HG03175 (cell line): ENCODE results near the gene TXN2.
"Not testable (repeated sequence)": the region's sequence is repeated elsewhere in the genome, so short reads cannot be mapped to it uniquely, and the experiment has no call there.

Experiments used
- ATAC-seq: cut with Tn5 transposase; IDR thresholded peaks from one replicate; pipeline ENCODE4 v1.9.1; 2021; ENCODE audit warnings: mild to moderate bottlenecking, moderate library complexity; ENCODE audit not compliant: unreplicated experiment

The TXN2 gene

DNA sequence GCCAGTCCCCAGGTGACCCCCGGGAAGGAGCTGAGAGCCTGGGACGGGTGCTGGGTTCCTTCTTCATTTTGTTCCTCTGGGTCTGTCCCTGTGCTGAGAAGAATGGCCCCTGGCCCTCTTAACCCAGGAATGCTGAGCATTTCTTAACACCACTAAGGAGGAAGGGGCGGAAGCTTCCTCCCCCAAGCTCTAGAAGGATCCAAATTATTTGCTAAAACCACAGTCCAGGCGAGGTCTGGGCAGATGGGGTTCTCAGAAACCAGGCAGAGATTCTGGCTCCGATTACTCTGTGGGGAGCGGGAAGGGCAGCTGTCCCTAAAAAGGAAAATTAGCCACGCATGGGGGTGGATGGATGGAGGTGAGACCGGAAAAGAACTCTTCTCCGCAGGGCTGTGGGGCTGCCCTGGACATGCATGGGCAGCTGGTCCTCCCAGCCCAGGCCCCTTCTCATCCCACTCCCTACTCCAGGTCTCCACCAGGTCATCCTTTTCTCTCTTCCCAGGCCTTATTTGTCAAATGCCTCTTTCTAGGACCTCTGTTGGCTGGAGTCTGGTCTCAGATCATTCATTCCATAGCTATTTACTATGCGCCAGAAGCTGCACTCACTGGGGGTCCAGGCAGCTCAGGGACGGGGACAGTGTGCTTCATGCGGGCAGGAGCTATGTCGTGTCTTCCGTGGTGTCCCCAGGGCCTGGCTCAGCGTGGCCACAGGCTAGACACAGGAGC, 48.7 kb downstream of the TXN2 start:
- no peak for ATAC-seq

DNA sequence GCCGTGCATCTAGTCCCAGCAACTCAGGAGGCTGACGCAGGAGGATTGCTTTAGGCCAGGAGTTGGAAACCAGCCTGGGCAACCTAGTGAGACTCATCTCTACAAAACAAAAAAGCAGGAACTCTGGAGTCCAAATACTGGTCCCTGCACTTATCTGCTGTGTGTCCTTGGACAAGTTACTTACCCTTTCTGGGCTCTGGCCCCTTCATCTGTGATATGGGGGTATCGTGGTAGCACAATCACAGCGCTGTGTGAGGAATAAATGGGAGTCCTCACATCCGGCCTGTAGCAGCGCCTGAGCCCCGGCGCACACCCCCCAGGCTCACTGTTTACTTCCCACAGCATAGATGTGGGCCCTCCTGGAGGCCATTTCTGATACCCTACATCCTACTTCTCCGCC, 49.5 kb downstream of the TXN2 start:
- no peak for ATAC-seq

DNA sequence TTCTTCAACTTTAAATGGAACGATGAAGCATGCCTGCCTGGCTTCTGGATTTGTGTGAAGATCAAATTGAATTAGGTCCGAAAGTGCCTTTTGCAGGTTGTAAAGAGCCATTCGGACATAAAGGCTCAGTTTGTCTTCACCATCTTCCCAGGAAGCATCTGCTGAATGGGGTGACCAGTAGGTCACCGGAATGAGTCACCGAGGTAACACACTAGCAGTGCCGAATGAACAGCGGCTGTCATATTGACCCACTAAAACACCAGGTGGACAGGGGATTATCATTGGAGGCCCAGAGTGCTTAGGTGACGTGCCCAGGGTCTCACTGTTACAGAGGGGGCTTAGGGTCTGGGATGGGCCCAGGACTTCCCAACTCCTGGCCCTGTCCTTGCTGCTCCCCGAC, 50.6 kb downstream of the TXN2 start:
- no peak for ATAC-seq

DNA sequence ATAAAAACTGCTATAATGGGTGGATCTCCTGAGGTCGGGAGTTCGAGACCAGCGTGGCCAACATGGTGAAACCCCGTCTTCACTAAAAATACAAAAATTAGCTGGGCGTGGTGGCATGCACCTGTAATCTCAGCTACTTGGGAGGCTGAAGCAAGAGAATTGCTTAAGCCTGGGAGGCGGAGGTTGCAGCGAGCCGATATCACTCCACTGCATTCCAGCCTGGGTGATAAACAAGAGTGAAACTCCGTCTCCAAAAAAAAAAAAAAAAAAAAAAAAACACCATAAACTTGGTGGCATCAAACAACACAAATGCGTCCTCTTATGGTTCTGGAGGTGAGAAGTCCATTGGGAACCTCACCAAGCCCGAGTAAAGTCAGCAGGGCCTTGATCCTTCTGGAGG, 53.5 kb downstream of the TXN2 start:
- ATAC-seq = not testable (repeated sequence)

DNA sequence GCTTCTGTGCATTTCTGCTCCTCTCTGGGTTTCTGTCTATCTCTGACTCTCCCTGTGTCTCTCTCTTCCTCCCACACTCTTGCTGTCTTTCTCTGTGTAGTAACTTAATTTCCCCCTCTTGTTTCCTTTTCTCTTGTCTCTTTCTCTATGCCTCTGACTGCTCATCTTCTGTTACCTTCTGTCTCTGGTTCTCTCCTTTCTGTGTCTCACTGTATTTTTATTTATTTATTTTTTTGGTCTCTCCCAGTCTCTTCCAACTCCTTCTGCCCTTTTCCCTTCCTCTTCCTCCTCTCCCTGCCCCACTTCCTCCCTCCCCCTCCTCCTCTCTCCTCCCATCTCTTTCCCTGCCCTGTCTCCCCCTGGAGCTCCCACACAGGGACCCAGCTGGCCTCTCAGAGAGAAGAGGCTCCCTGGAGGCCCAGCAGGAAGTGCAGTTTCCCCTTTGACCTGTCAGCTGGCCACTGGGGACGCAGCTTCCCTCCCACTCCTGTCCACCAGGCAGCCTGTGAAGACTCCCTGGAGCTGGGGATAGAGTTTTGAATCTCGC, 55.4 kb downstream of the TXN2 start:
- ATAC-seq = no peak

DNA sequence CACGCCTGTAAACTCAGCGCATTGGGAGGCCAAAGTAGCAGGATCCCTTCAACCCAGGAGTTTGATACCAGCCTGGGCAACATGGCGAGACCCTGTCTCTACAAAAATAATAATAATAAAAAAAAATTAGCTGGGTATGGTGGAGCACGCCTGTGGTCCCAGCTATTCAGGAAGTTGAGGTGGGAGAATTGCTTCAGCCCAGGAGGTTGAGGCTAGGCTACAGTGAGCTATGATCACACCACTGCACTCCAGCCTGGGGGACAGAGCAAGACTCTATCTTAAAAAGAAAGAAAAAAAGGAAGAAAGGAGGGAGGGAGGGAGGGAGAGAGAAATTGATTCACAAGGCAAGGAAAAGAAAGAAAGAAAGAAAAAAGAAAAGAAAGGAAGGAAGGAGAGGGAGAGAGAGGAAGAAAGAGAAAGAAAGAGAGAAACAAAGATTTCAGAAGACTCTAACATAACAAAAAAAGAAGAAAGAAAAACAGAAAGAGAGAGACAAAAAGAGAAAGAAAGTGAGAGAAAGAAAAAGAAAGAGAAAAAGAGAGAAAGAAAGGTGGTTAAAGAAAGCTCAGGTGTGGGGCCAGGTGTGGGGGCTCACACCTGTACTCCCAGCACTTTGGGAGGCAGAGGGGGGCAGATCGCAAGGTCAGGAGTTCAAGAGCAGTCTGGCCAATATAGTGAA, 56.4 kb downstream of the TXN2 start:
- ATAC-seq = no peak

DNA sequence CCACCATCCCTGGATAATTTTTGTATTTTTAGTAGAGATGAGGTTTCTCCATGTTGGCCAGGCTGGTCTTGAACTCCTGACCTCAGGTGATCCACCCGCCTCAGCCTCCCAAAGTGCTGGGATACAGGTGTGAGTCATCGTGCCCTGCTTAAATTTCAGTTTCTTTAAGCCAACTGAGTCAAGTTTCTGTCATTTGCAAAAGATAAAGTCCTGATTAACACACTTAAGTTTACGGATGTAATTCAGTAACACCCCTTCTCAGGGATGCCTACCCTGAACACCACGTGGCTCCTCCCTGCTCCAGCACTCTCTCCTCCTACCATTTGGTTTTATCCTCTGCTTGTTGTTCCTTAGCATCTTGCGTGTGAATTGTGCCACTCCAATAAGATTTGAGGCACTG, 57.0 kb downstream of the TXN2 start:
- not testable (repeated sequence) for ATAC-seq

DNA sequence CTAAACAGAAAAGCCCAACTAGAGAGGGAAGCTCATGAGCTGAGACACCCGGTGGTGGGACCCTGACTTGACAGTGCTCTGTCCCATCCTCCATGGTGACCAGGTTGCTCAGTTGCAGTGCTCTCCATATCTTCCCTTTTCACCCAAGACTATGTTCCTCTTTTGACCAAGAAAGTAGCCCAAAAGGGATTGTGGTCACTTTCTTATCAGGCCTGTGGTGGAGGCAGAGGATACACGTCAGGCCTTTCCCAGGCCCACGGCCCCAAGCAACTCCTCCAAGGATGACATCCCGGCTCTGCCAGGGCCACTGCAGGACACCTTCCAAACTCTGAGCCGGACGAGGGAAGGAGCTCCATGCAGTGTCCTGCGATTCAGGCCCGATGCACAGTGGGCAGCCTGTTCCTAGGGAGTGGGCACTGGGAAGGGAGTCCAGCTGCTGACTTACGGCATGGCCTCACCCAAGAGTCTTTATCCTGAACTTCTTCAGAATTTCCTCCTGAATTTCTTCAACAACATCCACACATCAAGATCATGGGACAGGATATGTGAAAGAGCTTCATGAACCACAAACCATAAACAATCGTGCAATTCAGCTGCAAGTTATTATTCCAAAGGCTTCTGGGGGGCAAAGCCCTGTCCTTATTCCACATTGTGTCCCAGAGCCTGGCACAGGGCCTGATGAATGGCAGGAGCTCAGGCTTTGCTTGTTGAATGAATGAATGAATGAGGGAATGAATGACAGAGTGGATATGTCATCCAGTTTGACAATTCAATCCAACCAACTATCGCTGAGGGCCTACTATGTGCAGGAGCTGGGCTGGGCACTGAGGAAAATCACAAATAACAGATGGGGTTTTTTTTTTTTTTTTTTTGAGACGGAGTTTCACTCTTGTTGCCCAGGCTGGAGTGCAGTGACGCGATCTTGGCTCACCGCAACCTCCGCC, 57.7 kb downstream of the TXN2 start:
- ATAC-seq = no peak

DNA sequence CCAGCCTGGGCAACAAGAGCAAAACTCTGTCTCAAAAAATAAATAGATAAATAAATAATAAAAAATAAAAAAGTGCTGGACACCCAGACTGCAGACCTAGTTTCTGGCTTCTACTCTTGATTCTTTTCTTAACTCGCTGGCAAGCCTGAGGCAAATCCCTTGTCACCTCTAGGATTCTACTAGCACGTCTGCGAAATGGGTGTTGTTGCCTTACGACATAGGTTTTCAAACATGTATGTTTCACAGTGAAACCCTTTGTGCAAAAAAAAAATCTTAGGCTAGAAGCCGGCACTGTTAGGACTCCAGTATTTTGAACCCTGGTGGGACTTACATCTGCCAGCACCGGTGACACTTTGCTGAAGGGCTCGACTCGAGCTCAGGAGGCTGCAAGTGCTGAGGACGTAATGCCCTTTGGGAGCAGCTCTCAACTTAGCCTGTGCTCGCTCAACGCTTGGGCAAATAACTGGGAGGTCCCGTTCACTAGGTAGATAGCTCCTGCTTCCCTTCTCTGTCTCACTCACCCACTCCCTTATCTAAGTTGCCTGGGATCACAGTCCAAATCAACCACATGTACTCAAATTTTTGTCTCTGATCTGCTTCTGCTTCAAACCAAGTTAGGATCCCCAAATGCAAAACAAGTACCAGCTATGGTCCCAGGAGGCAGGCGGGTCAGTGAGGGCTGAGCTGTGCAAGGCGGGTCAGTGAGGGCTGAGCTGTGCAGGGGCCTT, 59.0 kb downstream of the TXN2 start:
- ATAC-seq = no peak

DNA sequence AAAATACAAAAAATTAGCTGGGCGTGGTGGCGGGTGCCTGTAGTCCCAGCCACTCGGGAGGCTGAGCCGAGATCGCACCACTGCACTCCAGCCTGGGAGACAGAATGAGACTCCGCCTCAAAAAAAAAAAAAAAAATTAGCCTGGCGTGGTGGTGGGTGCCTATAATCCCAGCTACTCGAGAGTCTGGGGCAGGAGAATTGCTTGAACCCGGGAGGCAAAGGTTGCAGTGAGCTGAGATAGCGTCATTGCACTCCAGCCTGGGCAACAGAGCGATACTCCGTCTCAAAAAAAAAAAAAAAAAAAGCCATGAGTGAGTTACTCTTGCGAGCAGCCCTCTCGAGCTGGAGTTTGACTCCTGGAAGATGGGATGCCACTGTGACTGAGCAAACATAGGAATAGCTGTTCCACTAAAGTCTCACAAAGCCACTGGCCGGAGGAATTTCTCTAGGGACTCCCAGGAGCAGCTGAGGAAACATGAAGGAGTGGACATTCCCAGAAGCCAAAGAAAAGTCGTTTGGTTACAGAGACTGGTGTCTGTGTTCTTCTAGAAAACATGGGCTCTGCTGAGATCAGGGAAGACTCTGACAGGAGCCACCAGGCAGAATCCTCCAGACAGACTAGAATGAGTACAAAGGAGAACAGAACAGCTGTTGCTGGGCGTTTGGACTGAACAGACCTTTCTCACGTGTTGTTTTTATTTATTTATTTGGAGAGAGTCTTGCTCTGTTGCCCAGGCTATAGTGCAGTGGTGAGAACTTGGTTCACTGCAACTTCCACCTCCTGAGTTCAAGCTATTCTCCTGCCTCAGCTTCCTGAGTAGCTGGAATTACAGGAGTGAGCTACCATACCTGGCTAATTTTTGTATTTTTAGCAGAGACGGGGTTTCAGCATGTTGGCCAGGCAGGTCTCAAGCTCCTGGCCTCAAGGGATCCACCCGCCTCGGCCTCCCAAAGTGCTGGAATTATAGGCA, 61.2 kb downstream of the TXN2 start:
- no peak for ATAC-seq

DNA sequence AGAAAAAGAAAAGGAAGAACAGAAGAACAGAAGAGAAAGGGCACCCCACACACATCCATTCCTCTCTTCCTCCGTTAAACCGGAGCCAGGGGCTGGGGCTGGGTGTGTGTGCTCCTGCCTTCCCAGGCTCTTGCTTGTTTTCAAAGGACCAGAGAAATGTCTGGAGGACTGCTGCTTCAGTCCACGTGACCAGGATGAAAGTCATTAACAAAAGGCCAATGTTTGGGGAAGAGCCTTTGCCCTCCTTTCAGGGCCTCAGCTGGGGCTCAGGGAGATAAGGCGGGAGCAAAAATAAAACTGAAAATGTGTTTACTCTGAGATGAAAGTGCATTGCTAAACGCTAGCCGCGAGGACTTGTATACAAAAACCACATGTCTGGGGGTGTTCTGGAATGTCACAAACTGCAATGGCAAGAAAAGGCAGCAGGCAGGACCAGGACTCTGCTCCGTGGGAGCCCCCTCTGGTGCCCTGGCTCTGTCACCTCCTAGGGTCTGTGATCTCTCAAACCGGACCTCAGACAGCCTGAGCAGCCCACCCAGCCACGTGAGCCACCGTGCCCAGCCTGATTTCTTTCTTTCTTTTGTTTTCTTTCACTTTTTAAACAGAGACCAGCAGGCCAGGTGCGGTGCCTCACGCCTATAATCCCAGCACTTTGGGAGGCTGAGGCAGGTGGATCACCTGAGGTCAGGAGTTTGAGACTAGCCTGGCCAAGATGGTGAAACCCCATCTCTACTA, 62.1 kb downstream of the TXN2 start:
- ATAC-seq = no peak

DNA sequence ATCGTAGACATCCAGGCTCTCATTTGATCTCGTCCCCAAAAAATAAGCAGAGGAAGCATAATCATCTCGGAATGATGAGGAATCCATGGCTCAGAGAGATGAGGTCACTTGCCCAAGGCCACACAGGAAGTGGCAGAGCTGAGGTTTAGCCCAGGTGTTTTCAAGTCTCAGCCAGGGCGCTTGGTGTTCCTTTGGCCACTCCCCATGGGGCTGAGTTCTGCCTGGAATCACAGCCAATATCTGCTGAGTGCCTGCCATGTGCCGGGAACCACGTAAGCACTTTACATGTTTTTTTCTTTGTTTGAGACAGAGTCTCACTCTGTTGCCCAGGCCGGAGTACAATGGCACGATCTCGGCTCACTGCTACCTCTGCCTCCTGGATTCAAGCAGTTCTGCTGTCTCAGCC, 64.2 kb downstream of the TXN2 start:
- no peak for ATAC-seq
